IPS DF 6.9 (cell line): ENCODE results near the gene MAP2K7.

Source experiments
- DNase-seq: peaks from one replicate; pipeline ENCODE4 v3.0.0-alpha.2; 2013; ENCODE audit warnings: low read depth, low spot score
- H3K27ac ChIP-seq: one replicate; pipeline ENCODE4 v1.5.1; 2013; ENCODE audit warnings: low read length, control low read depth
- H3K27me3 ChIP-seq: 2 replicates; pipeline ENCODE4 v1.6.1; 2013; ENCODE audit warnings: mild to moderate bottlenecking, low read length; ENCODE audit not compliant: control insufficient read depth, insufficient read depth
- H3K36me3 ChIP-seq: 2 replicates; pipeline ENCODE4 v1.6.1; 2013; ENCODE audit warnings: low read length; ENCODE audit not compliant: control insufficient read depth, insufficient read depth
- H3K4me1 ChIP-seq: 2 replicates; pipeline ENCODE4 v1.6.1; 2013; ENCODE audit warnings: low read length; ENCODE audit not compliant: control insufficient read depth, insufficient read depth
- H3K4me3 ChIP-seq: 2 replicates; pipeline ENCODE4 v1.5.1; 2013; ENCODE audit warnings: mild to moderate bottlenecking, low read length
- H3K9me3 ChIP-seq: 2 replicates; pipeline ENCODE4 v1.6.1; 2013; ENCODE audit warnings: low read length, inconsistent platforms; ENCODE audit not compliant: control insufficient read depth, insufficient read depth
- WGBS: extraction: QIAGEN DNeasy Blood & Tissue Kit; methylation state at CpG from one replicate; pipeline ENCODE4 v1.1.7; 2013; ENCODE audit warnings: mixed read lengths, missing lambda C conversion rate; ENCODE audit not compliant: insufficient read length, insufficient coverage; 5-methylcytosine and 5-hydroxymethylcytosine counted together

MAP2K7 gene

DNA sequence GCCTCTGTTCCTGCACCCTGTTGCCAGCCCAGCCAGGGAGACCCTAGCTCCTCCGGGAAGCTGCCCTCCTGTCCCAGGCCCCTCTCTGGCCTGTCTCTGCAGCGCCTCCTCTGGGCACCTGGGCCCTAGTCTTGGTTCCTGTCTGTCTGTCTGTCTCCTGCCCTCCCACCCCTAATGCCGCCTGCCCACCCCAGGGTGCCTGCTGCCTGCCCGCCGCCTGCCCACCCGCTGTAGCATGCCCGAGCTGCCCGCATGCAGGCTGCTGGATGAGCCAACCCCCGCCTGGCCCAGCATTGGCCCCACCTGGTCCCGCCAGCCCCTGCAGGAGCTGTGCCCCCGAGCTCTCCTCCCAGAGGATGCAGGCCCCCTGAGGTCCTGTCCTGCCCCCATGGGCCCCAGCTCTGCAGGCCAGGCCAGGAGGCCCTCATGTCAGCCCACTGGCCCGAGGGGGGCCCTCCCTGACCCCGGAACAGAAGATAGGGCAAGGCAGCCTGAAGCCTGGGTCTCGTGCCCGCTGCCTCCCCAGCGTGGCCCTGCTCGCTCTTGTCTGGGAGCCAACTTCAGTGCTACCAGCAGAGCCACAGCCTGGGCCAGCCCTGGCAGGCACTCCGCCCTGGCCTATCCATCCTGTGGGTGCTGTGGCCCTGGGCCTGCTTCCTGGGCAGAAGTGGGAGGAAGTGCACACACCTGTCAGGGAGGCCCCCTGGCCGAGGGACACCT lies 5.2 kb downstream of the MAP2K7 start:
- Histone ChIP-seq H3K4me3 (no peak overlapping the region), H3K27me3 (no peaks in the 10 kb centered on the region), H3K9me3 (no peaks in the 10 kb centered on the region), H3K36me3 (peaks cover 32% of the 10 kb centered on the region), H3K4me1 (no peaks in the 10 kb centered on the region), H3K27ac (no peak overlapping the region)
- no CpG with 5 or more reads among the region's 19 CpGs for WGBS
- no peak for DNase-seq

DNA sequence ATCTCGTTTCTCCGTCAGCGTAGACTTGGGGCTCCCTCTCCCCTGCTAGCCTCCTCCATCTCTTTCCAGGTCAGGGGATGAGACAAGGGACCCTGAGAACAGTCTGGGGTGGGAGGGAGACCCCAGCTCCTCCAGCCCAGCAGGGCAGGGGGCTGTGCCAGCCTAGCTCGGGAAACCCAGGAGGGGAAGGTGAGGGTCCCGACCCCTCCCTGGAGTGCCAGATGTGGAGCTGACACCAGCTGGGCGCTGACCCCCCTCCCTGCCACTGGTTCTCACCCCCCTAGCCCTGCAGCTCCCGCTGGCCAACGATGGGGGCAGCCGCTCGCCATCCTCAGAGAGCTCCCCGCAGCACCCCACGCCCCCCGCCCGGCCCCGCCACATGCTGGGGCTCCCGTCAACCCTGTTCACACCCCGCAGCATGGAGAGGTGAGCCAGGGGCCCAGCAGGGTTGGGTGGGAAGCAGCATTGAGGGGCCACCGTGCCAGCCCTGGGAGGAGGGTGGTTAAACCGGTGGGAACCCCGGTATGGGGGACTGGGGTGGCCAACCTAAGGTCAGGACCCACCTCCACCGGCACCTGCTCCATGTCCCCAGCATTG lies 5.9 kb downstream of the MAP2K7 start:
- no peaks in the 10 kb centered on the region for H3K27me3 ChIP-seq
- DNase-seq = no peak
- H3K9me3 ChIP-seq = no peaks in the 10 kb centered on the region
- no peak overlapping the region for H3K4me3 ChIP-seq
- no peak overlapping the region for H3K27ac ChIP-seq
- WGBS = no CpG with 5 or more reads among the region's 21 CpGs
- peaks cover 32% of the 10 kb centered on the region for H3K36me3 ChIP-seq
- no peaks in the 10 kb centered on the region for H3K4me1 ChIP-seq

DNA sequence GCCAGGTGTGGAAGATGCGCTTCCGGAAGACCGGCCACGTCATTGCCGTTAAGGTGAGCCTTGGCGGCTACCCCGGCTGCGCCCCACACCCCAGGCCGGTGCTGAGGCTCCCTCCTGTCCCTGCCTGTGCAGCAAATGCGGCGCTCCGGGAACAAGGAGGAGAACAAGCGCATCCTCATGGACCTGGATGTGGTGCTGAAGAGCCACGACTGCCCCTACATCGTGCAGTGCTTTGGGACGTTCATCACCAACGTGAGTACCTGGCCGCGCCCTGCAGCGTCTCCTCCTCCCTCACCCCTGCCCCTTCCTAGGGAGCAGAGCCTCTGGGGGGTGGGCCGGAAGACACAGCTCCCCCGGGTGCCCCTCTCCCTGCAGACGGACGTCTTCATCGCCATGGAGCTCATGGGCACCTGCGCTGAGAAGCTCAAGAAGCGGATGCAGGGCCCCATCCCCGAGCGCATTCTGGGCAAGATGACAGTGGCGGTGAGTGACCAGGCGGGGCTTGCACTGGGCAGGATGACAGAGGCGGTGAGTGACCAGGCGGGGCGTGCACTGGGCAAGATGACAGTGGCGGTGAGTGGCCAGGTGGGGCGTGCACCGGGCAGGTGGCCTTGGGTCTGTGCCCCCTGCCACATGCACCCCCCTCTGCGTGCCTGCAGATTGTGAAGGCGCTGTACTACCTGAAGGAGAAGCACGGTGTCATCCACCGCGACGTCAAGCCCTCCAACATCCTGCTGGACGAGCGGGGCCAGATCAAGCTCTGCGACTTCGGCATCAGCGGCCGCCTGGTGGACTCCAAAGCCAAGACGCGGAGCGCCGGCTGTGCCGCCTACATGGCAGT lies 6.9 kb downstream of the MAP2K7 start:
- WGBS = no CpG with 5 or more reads among the region's 54 CpGs
- Histone ChIP-seq H3K4me3 (no peak overlapping the region), H3K27ac (no peak overlapping the region), H3K27me3 (peaks cover 3% of the 10 kb centered on the region), H3K4me1 (no peaks in the 10 kb centered on the region), H3K36me3 (peaks cover 32% of the 10 kb centered on the region), H3K9me3 (no peaks in the 10 kb centered on the region)
- no peak for DNase-seq

DNA sequence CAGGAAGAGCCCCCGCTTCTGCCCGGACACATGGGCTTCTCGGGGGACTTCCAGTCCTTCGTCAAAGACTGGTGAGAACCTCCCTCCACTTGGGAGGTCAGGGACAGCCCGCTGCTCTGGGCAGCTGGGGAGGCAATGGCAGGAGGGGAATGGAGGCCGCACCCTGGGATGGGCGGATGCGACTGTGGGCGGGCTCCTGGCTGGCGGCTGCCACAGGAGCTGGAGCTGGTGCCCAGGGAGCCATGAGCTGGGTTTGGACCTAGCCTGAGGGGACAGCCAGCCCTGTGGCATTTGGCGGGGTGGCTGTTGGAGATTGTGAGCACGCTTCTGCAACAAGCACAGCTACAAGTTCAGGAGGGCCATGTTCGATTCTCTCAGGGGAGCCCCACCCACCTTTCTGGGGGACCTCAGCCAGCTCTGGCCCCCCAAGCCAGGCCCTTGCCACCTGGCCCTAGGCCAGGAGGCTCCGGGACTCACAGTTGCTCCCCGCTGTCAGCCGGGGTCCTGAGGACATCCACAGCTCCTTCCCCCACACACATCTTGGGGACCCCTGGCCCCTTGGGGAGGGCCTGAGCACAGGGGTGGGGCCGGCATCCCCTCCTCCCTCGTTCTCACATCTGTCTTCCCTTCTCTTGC lies 7.9 kb downstream of the MAP2K7 start:
- Histone ChIP-seq H3K27ac (no peak overlapping the region), H3K36me3 (peaks cover 32% of the 10 kb centered on the region), H3K4me3 (no peak overlapping the region), H3K27me3 (peaks cover 8% of the 10 kb centered on the region), H3K4me1 (no peaks in the 10 kb centered on the region; the same call in 1 of the 2 replicates), H3K9me3 (no peaks in the 10 kb centered on the region)
- no peak for DNase-seq
- WGBS = no CpG with 5 or more reads among the region's 18 CpGs

DNA sequence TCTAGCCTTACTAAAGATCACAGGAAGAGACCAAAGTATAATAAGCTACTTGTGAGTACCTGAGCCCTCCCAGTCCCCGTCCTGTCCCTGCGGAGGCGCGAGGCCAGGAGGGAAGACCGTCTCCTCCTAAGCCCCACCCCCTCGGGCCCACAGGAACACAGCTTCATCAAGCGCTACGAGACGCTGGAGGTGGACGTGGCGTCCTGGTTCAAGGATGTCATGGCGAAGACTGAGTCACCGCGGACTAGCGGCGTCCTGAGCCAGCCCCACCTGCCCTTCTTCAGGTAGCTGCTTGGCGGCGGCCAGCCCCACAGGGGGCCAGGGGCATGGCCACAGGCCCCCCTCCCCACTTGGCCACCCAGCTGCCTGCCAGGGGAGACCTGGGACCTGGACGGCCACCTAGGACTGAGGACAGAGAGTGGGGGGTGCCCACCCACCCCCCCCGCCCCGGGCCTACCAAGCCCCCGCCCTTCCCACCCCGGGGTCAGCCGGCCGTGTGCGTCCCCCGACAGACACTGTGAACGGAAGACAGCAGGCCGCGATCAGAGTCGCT lies 8.5 kb downstream of the MAP2K7 start:
- H3K4me3 ChIP-seq = no peak overlapping the region
- no CpG with 5 or more reads among the region's 31 CpGs for WGBS
- H3K4me1 ChIP-seq = no peaks in the 10 kb centered on the region; the same call in 1 of the 2 replicates
- no peak for DNase-seq
- H3K9me3 ChIP-seq = no peaks in the 10 kb centered on the region
- no peak overlapping the region for H3K27ac ChIP-seq
- peaks cover 30% of the 10 kb centered on the region for H3K36me3 ChIP-seq
- H3K27me3 ChIP-seq = peaks cover 12% of the 10 kb centered on the region

DNA sequence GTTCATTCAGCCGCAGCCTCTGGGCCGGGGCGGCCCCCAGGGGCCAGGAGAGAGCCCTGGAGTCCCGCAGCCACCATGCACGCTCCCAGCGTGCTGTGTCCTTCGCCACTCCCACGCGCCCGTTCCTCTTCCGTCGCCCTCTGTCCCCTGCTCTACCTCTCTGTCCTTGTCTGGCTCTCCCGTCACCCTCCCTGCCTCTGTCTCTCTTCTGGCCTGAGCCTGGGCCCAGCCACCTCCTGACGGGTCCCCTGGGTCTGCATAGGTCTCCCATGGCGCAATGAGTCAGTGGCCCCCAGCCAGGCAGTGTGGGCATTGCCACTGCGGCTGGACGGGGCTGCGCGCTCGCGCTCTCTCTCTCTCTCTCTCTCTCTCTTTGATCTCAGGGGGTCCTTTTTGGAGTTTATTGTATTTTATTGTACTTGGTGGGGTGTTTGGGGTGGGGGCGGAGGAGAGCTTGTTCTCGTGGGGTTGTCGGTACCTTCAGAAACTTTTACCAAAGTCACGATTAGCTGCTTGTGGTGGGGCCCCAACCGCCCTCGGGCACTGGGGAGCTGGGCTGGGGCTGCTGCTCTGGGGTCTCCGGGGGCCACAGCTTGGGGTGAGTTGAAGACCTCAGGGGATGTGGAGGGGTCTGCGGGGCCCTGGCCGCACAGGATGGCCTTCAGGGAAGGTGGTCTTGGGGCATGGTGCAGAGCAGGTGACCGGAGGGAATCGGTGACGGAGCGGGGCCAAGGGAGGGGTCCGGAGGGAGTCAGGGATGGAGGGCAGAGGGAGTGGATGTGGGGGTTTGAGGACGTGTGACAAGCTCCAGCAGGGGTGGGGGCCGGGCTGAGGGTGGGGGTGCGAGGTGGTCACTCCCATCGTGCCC lies 9.3 kb downstream of the MAP2K7 start:
- H3K4me1 ChIP-seq = no peaks in the 10 kb centered on the region; the same call in 1 of the 2 replicates
- no peaks in the 10 kb centered on the region for H3K9me3 ChIP-seq
- peaks cover 13% of the 10 kb centered on the region for H3K27me3 ChIP-seq
- H3K27ac ChIP-seq = no peak overlapping the region
- peaks cover 28% of the 10 kb centered on the region for H3K36me3 ChIP-seq
- no peak for DNase-seq
- WGBS = no CpG with 5 or more reads among the region's 39 CpGs
- H3K4me3 ChIP-seq = no peak overlapping the region

DNA sequence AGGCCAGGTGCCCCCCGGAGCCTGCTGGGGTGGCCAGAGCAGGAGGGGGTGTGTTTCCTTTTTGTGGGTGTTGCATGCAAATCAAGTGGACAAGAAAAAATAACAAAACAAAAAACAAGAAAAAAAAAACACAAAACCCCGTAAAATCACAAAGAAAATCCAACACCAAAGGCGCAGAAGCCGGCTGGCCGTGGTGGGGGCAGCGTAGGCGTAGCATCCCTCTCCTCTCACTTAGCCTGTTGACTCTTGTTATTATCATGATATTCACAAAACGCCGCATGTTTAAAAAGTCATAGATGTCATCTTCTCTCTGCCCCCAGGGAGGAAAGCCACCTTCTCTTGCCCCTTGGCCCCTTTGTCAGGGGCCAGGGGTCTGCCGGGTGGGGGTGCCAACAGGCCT lies 10.0 kb downstream of the MAP2K7 start:
- H3K4me3 ChIP-seq = no peak overlapping the region
- no peak for DNase-seq
- no CpG with 5 or more reads among the region's 10 CpGs for WGBS
- H3K4me1 ChIP-seq = no peaks in the 10 kb centered on the region; the same call in 1 of the 2 replicates
- peaks cover 28% of the 10 kb centered on the region for H3K36me3 ChIP-seq
- H3K27me3 ChIP-seq = peaks cover 13% of the 10 kb centered on the region
- H3K27ac ChIP-seq = no peak overlapping the region
- no peaks in the 10 kb centered on the region for H3K9me3 ChIP-seq

DNA sequence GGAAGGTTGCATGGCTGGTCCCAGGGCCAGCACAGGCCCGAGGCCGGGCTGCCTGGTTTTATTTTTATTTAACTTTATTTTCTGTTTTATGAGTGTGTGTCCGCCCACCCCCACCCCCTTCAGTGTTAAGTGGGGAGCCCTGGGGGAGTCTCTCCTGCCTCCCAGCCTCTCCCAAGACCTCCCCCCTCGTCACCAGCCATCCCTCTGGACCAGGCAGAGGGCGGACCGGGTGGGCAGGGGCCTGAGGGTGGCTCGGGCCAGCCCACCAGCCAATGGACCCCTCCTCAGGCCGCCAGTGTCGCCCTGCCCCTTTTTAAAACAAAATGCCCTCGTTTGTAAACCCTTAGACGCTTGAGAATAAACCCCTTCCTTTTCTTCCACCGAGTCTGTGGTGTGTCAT lies 10.4 kb downstream of the MAP2K7 start:
- Histone ChIP-seq H3K4me3 (no peak overlapping the region), H3K36me3 (peaks cover 26% of the 10 kb centered on the region), H3K27ac (no peak overlapping the region), H3K9me3 (no peaks in the 10 kb centered on the region), H3K4me1 (no peaks in the 10 kb centered on the region; the same call in 1 of the 2 replicates), H3K27me3 (peaks cover 13% of the 10 kb centered on the region)
- no peak for DNase-seq
- no CpG with 5 or more reads among the region's 12 CpGs for WGBS

DNA sequence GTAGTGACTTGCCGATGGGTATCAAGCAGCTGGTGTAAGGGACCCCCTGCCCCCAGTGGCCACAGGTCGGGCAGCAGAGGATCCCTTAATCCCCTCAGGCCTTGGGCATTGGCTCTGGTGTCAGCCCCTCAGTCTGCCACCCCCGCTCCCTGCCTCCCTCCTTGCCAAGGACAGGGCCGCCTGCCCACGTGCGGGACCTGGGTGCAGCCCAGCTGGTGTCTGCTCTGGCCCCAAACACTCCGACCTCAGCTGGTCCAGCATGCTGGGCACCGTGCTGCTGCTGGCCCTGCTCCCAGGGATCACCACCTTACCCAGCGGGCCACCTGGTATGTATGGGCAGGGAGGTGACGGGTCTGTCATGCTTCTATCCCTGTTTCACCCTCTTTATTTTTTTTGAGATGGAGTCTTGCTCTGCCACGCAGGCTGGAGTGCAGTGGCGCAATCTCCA lies 10.9 kb downstream of the MAP2K7 start, which contains the start of gene TGFBR3L:
TSS of gene TGFBR3L (plus strand) at position 233 of the 448 bp plus-strand sequence.
- Histone ChIP-seq H3K4me3 (no peak within 1 kb of the TSS), H3K36me3 (peaks cover 25% of the 10 kb centered on the region)
- DNase-seq = no peak

More for the DNA sequence above, 10.9 kb downstream of the MAP2K7 start, which contains the start of gene TGFBR3L:
- no peaks in the 10 kb centered on the region for H3K9me3 ChIP-seq
- no CpG with 5 or more reads among the region's 12 CpGs for WGBS
- no peaks in the 10 kb centered on the region; the same call in 1 of the 2 replicates for H3K4me1 ChIP-seq
- peaks cover 13% of the 10 kb centered on the region for H3K27me3 ChIP-seq
- H3K27ac ChIP-seq = no peak within 1 kb of the TSS
